ENCODE results near the gene SLC15A4. TPM values are rescaled to one million over a fixed set of nuclear protein-coding genes. Genes with fewer than 3 reads are reported as not detected.

Gene SLC15A4
- total RNA-seq, 1 experiment from 2014 or later: 29.1 TPM

GRCh38 chr12:128796439-128797118 is 27.2 kb downstream of the SLC15A4 start:
- no peak for DNase-seq (ENCODE audit: low read depth, low spot score)
- BruUV-seq (replicated peaks): no TSS peak
- Histone ChIP-seq H3K27ac (ENCODE audit: low read length) (no peak overlapping the region), H3K4me3 (ENCODE audit: low read depth in 2 of 2, low read length in 2 of 2) (no peak overlapping the region), H3K36me3 (ENCODE audit: control insufficient read depth, insufficient read depth, low read length) (peaks cover 26% of the 10 kb centered on the region), H3K9me3 (ENCODE audit: control insufficient read depth, insufficient read depth, low read depth, low read length) (no peaks in the 10 kb centered on the region), H3K4me1 (ENCODE audit: control insufficient read depth, insufficient read depth, low read length) (no peaks in the 10 kb centered on the region), H3K27me3 (ENCODE audit: control insufficient read depth, insufficient read depth, low read length) (no peaks in the 10 kb centered on the region)
- ChIA-PET POLR2A (interaction anchor here (0.6 kb wide), 1 partner anchor 169 kb away, joined by 9 read pairs; no protein-coding TSS in a partner anchor), CTCF (no interaction called here)
- in situ Hi-C loops (cut with HindIII; ENCODE audit: low pct_unique_long_range_greater_than_20kb, low sequenced_read_pairs) (no loop called here), intact Hi-C loops (cut with micrococcal nuclease; ENCODE audit: unreplicated experiment) (no loop called here)
- TF ChIP-seq POLR2AphosphoS5 (IDR thresholded peaks at IDR 0.05; ENCODE audit: low read depth, low read length) (no peak), REST (IDR thresholded peaks at IDR 0.05; ENCODE audit: insufficient read depth in 1 of 2, low read depth in 2 of 2, low read length in 1 of 2) (no peak), TCF7L2 (IDR thresholded peaks at IDR 0.05; ENCODE audit: low read depth, low read length) (no peak), SIN3A (IDR thresholded peaks at IDR 0.05; ENCODE audit: borderline replicate concordance, insufficient read depth, low read depth, low read length) (no peak), CTCF (IDR thresholded peaks at IDR 0.05) (no peak)
- ATAC-seq: no peak

GRCh38 chr12:128795530-128796361 is 28.0 kb downstream of the SLC15A4 start:
- Histone ChIP-seq H3K27ac (ENCODE audit: low read length) (no peak overlapping the region), H3K36me3 (ENCODE audit: control insufficient read depth, insufficient read depth, low read length) (peaks cover 24% of the 10 kb centered on the region), H3K9me3 (ENCODE audit: control insufficient read depth, insufficient read depth, low read depth, low read length) (no peaks in the 10 kb centered on the region), H3K4me1 (ENCODE audit: control insufficient read depth, insufficient read depth, low read length) (no peaks in the 10 kb centered on the region), H3K27me3 (ENCODE audit: control insufficient read depth, insufficient read depth, low read length) (no peaks in the 10 kb centered on the region), H3K4me3 (ENCODE audit: low read depth in 2 of 2, low read length in 2 of 2) (no peak overlapping the region)
- ATAC-seq: no peak
- ChIA-PET POLR2A (no interaction called here), CTCF (no interaction called here)
- TF ChIP-seq TCF7L2 (IDR thresholded peaks at IDR 0.05; ENCODE audit: low read depth, low read length): no peak
- TF ChIP-seq POLR2AphosphoS5 (IDR thresholded peaks at IDR 0.05; ENCODE audit: low read depth, low read length): no peak
- no peak for TF ChIP-seq REST (IDR thresholded peaks at IDR 0.05; ENCODE audit: insufficient read depth in 1 of 2, low read depth in 2 of 2, low read length in 1 of 2)
- no peak for TF ChIP-seq CTCF (IDR thresholded peaks at IDR 0.05)
- TF ChIP-seq SIN3A (IDR thresholded peaks at IDR 0.05; ENCODE audit: borderline replicate concordance, insufficient read depth, low read depth, low read length): no peak
- DNase-seq (ENCODE audit: low read depth, low spot score): no peak
- in situ Hi-C loops (cut with HindIII; ENCODE audit: low pct_unique_long_range_greater_than_20kb, low sequenced_read_pairs) (no loop called here), intact Hi-C loops (cut with micrococcal nuclease; ENCODE audit: unreplicated experiment) (no loop called here)
- BruUV-seq (replicated peaks): no TSS peak

All from Panc1 (cell line).